Thoracic aorta (tissue), 2 donors: Measurements from ENCODE around the gene MOGAT1. TPM values are rescaled to one million over a fixed set of nuclear protein-coding genes. Genes with fewer than 3 reads are reported as not detected.

ENCODE experiments used
- ATAC-seq: fragments of 150-250 bp; one replicate; pipeline ENCODE4 v1.8.0; 2017; ENCODE audit warnings: low read depth; ENCODE audit not compliant: insufficient number of reproducible peaks, low FRiP score
- DNase-seq: peaks from one replicate; pipeline ENCODE4 v3.0.0-alpha.2; 2020; ENCODE audit warnings: low spot score
- H3K27ac ChIP-seq, 2 donors: fragments of 200-600 bp; sonication (generic); 1 replicate in 1 of 2; 2 replicates in 1 of 2; pipeline ENCODE4 v1.5.1; 2016; ENCODE audit warnings: mild to moderate bottlenecking in 2 of 2, moderate library complexity in 2 of 2
- H3K27me3 ChIP-seq: fragments of 200-600 bp; sonication (generic); replicated peaks from 2 replicates; pipeline ENCODE4 v1.6.0; 2016; ENCODE audit warnings: mild to moderate bottlenecking; ENCODE audit not compliant: insufficient read depth
- H3K36me3 ChIP-seq: fragments of 200-600 bp; sonication (generic); one replicate; pipeline ENCODE4 v1.5.1; 2016
- H3K4me1 ChIP-seq, 2 donors: fragments of 200-600 bp; sonication (generic); 1 replicate in 1 of 2; 2 replicates in 1 of 2; pipeline versions ENCODE4 v1.5.1 to v1.6.0; 2016; ENCODE audit warnings: low read depth in 2 of 2, mild to moderate bottlenecking in 1 of 2; ENCODE audit not compliant: control insufficient read depth in 1 of 2
- H3K4me3 ChIP-seq: fragments of 200-600 bp; sonication (generic); 2 replicates; pipeline ENCODE4 v1.5.1; 2016; ENCODE audit warnings: mild to moderate bottlenecking
- H3K9me3 ChIP-seq: fragments of 200-600 bp; sonication (generic); 2 replicates; pipeline ENCODE4 v1.5.1; 2016
- CTCF ChIP-seq: fragments of 200-600 bp; sonication (generic); IDR thresholded peaks from one replicate; pipeline ENCODE4 v1.5.1; 2019; ENCODE audit warnings: antibody characterized with exemption
- total RNA-seq, 2 donors: library from RNA; depleted of rRNA; stranded (reverse); fragments of >200 nt; gene quantifications; one replicate each; pipeline versions ENCODE4 v1.1.0 to v1.2.3, GENCODE V29; 2016

Gene MOGAT1
- total RNA-seq, 2 donors from 2014 or later = not detected

- H3K4me1 ChIP-seq = peaks cover 23 to 64% of the 10 kb centered on the region in 2 donors
- no peaks in the 10 kb centered on the region for H3K27me3 ChIP-seq
- ATAC-seq (no peak), DNase-seq (no peak)
- no peaks in the 10 kb centered on the region for H3K36me3 ChIP-seq
- no peak for TF ChIP-seq CTCF
- peak overlapping the region; percentile 74 to 87 for H3K27ac ChIP-seq
- H3K4me3 ChIP-seq = peak overlapping the region; percentile 28
- H3K9me3 ChIP-seq = no peaks in the 10 kb centered on the region
Measured at GRCh38 chr2:222730366-222730999, 59.0 kb downstream of the MOGAT1 start.

GRCh38 chr2:222731201-222731621 lies 59.8 kb downstream of the MOGAT1 start:
- Histone ChIP-seq H3K4me3 (no peak overlapping the region), H3K9me3 (no peaks in the 10 kb centered on the region), H3K4me1 (peaks cover 23 to 71% of the 10 kb centered on the region in 2 donors), H3K27ac (peak overlapping the region; percentile 74 to 87), H3K36me3 (no peaks in the 10 kb centered on the region), H3K27me3 (no peaks in the 10 kb centered on the region)
- DNase-seq (no peak), ATAC-seq (no peak)
- no peak for TF ChIP-seq CTCF

GRCh38 chr2:222732489-222733178 lies 61.2 kb downstream of the MOGAT1 start:
- Histone ChIP-seq H3K4me1 (peaks cover 23 to 78% of the 10 kb centered on the region in 2 donors), H3K4me3 (no peak overlapping the region), H3K27me3 (no peaks in the 10 kb centered on the region), H3K27ac (peak overlapping the region; percentile 81 to 87), H3K9me3 (no peaks in the 10 kb centered on the region), H3K36me3 (no peaks in the 10 kb centered on the region)
- DNase-seq = no peak
- TF ChIP-seq CTCF = no peak
- ATAC-seq = no peak

GRCh38 chr2:222733470-222733845 lies 62.0 kb downstream of the MOGAT1 start:
- no peaks in the 10 kb centered on the region for H3K9me3 ChIP-seq
- ATAC-seq = no peak
- no peak for TF ChIP-seq CTCF
- H3K4me1 ChIP-seq = peaks cover 23 to 76% of the 10 kb centered on the region in 2 donors
- no peak overlapping the region for H3K4me3 ChIP-seq
- no peak for DNase-seq
- no peaks in the 10 kb centered on the region for H3K36me3 ChIP-seq
- H3K27me3 ChIP-seq = no peaks in the 10 kb centered on the region
- peak overlapping the region; percentile 81 to 87 for H3K27ac ChIP-seq

GRCh38 chr2:222733846-222734702 lies 62.6 kb downstream of the MOGAT1 start:
- Histone ChIP-seq H3K27me3 (no peaks in the 10 kb centered on the region), H3K4me1 (peaks cover 23 to 74% of the 10 kb centered on the region in 2 donors), H3K9me3 (no peaks in the 10 kb centered on the region), H3K36me3 (no peaks in the 10 kb centered on the region), H3K27ac (peak overlapping the region; percentile 81 to 87), H3K4me3 (peak overlapping the region; percentile 35)
- TF ChIP-seq CTCF = no peak
- no peak for ATAC-seq
- no peak for DNase-seq
